Stimulated activated effector memory CD8-positive, alpha-beta T cell treated with anti-CD3 and anti-CD28 coated beads, Interleukin-12 subunit alpha, Interleukin-12 subunit beta, amount 100 ng/mL, for 72 hours (primary cell): ENCODE measurements around the gene TUT7.
A peak's percentile ranks its signal among the peaks of the same experiment; 100 is the strongest.
"Not testable (repeated sequence)": the region's sequence is repeated elsewhere in the genome, so short reads cannot be mapped to it uniquely, and the experiment has no call there.

Experiments used
- ATAC-seq: fragments of 150-1000 bp; cut with Tn5 transposase; 2 replicates; pipeline ENCODE4 v1.10.0; 2021
- DNase-seq, 2 donors: peaks; one replicate each; pipeline ENCODE4 v3.0.0; 2021 to 2022; ENCODE audit warnings: low spot score in 2 of 2
- H3K27ac Mint-ChIP-seq: one replicate; pipeline ENCODE4 v1.8.0; 2022; ENCODE audit warnings: mild to moderate bottlenecking, mixed read lengths
- H3K36me3 Mint-ChIP-seq: one replicate; pipeline ENCODE4 v1.8.0; 2022; ENCODE audit warnings: mild to moderate bottlenecking, mixed read lengths
- H3K4me1 Mint-ChIP-seq: one replicate; pipeline ENCODE4 v1.8.0; 2022; ENCODE audit warnings: mixed read lengths
- H3K4me3 Mint-ChIP-seq: one replicate; pipeline ENCODE4 v1.8.0; 2022; ENCODE audit warnings: mild to moderate bottlenecking, mixed read lengths
- H3K9me3 Mint-ChIP-seq: one replicate; pipeline ENCODE4 v1.8.0; 2022; ENCODE audit warnings: mixed read lengths

The TUT7 gene

DNA sequence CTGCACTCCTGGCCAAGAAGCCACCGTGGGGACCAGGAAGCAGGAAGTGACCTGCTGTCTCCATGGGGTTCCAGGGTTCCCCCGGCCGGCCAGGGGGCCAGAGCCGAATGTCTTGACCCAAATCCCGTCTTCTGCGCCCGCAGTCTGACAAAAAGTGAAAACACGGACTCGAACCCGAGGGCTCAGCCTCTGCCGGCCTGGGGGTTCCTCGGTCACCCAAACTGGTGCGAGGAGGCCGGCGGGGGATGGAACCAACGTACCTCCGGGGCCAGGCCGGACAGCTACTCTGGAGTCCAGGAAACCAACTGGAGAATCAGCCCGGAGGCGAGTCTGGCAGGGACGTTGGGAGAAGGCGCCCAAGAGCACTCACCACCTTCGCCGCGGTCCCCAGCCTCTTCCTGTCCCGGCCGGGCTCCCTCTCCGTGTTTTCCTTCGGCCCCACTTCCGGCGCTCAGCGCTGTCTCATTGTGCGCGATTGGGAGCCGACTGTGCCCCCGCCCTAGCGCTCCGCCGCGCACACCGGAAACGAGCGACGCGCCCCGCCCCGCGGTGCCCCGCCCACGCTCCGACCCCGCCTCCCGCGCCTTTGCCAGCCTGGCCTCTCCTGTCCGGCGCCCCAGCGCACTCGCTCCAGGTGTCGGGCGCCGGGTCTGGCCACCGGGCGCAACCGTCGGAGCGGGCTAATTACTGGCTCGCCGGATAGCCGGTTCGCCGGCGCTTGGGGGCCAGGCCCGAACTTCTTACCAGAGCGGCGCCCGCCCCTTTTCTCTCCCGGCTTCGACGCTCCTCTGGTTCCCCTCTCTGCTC is at the start of gene TUT7:
Gene TUT7, minus strand, starts transcription at position 400 of the 807 bp plus-strand sequence. CDS start 1,211 bp downstream, outside the sequence.
- DNase-seq = peak; percentile 97 to 99
- H3K4me3 Mint-ChIP-seq = peak within 1 kb of the TSS; percentile 95
- peak within 1 kb of the TSS; percentile 98 for H3K27ac Mint-ChIP-seq
- H3K36me3 Mint-ChIP-seq = peaks cover 55% of the 10 kb centered on the region
- H3K9me3 Mint-ChIP-seq = no peaks in the 10 kb centered on the region
- ATAC-seq = peak; percentile 95
- peaks cover 19% of the 10 kb centered on the region for H3K4me1 Mint-ChIP-seq

DNA sequence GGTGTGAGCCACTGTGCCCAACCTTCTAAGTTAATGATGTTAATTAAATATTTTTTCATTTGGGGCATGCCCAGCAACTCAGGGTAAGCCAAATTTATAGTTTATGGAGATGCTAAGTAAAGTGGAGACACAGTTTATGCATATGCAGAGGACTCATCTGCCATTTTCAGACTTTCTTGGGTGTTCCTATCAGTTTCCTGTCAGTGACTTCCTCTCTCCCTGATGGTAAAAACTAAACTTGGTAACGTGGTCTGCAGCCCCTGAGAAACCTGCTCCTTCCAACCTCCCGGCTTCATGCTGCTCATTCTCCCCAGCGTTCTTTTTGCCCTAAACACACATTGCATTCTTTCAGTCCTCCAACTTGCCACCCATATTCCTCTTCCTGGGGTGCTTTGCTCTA is 48.4 kb upstream of the TUT7 start:
- no peaks in the 10 kb centered on the region for H3K9me3 Mint-ChIP-seq
- ATAC-seq (no peak), DNase-seq (no peak)
- H3K27ac Mint-ChIP-seq = no peak overlapping the region
- peaks cover 26% of the 10 kb centered on the region for H3K4me1 Mint-ChIP-seq
- no peak overlapping the region for H3K4me3 Mint-ChIP-seq
- no peaks in the 10 kb centered on the region for H3K36me3 Mint-ChIP-seq

- no peak for ATAC-seq
- no peak overlapping the region for H3K27ac Mint-ChIP-seq
- H3K9me3 Mint-ChIP-seq = no peaks in the 10 kb centered on the region
Measured at GRCh38 chr9:86396412-86396811, 42.2 kb upstream of the TUT7 start.

GRCh38 chr9:86390184-86390583 is 36.0 kb upstream of the TUT7 start:
- not testable (repeated sequence) for H3K36me3 Mint-ChIP-seq, H3K27ac Mint-ChIP-seq

More at GRCh38 chr9:86396412-86396811, 42.2 kb upstream of the TUT7 start:
- Mint-ChIP-seq H3K36me3 (no peaks in the 10 kb centered on the region), H3K4me3 (no peak overlapping the region), H3K4me1 (no peaks in the 10 kb centered on the region)
- DNase-seq = no peak

DNA sequence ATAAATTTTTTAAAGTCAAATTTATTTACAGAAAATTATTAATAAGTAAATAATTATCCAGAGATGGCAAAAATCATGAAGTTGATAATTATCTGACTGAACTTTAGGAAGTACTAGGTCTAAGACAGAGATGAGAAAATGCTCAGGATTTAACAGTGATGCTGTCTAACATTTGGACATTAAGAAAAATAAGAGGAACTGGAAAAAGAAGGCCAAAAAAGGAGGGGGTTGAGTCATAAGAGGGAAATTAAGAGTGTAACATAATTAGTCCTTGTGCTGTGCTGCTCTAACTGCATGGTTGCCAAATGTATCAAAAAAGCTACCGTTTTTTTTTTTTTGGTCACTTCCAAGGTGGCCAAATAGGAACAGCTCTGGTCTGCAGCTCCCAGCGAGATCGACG is 35.4 kb upstream of the TUT7 start:
- Mint-ChIP-seq H3K4me1 (no peaks in the 10 kb centered on the region), H3K9me3 (no peaks in the 10 kb centered on the region), H3K4me3 (no peak overlapping the region), H3K27ac (no peak overlapping the region), H3K36me3 (no peaks in the 10 kb centered on the region)
- no peak for DNase-seq
- ATAC-seq = no peak

More at GRCh38 chr9:86390184-86390583, 36.0 kb upstream of the TUT7 start:
- not testable (repeated sequence) for H3K4me1 Mint-ChIP-seq, DNase-seq, H3K9me3 Mint-ChIP-seq, ATAC-seq, H3K4me3 Mint-ChIP-seq

GRCh38 chr9:86387376-86387775 is 33.2 kb upstream of the TUT7 start:
- ATAC-seq = no peak
- Mint-ChIP-seq H3K9me3 (no peaks in the 10 kb centered on the region), H3K27ac (no peak overlapping the region), H3K36me3 (no peaks in the 10 kb centered on the region), H3K4me1 (no peaks in the 10 kb centered on the region), H3K4me3 (no peak overlapping the region)
- DNase-seq = no peak

GRCh38 chr9:86383000-86383399 is 28.8 kb upstream of the TUT7 start:
- not testable (repeated sequence) for H3K36me3 Mint-ChIP-seq, H3K9me3 Mint-ChIP-seq, ATAC-seq, DNase-seq, H3K4me1 Mint-ChIP-seq, H3K27ac Mint-ChIP-seq, H3K4me3 Mint-ChIP-seq

- Mint-ChIP-seq H3K27ac (no peak overlapping the region), H3K4me1 (no peaks in the 10 kb centered on the region), H3K36me3 (no peaks in the 10 kb centered on the region), H3K4me3 (no peak overlapping the region), H3K9me3 (no peaks in the 10 kb centered on the region)
- no peak for DNase-seq
- no peak for ATAC-seq
Measured at GRCh38 chr9:86376016-86376415, 21.8 kb upstream of the TUT7 start.

GRCh38 chr9:86369810-86370209 is 15.6 kb upstream of the TUT7 start:
- DNase-seq (no peak), ATAC-seq (no peak)
- Mint-ChIP-seq H3K4me1 (no peaks in the 10 kb centered on the region), H3K27ac (no peak overlapping the region), H3K36me3 (no peaks in the 10 kb centered on the region), H3K9me3 (peaks cover 19% of the 10 kb centered on the region), H3K4me3 (no peak overlapping the region)

- Mint-ChIP-seq H3K9me3 (peaks cover 19% of the 10 kb centered on the region), H3K27ac (no peak overlapping the region), H3K4me1 (no peaks in the 10 kb centered on the region), H3K4me3 (no peak overlapping the region), H3K36me3 (no peaks in the 10 kb centered on the region)
- ATAC-seq (no peak), DNase-seq (no peak)
Measured at GRCh38 chr9:86368871-86369521, 14.8 kb upstream of the TUT7 start.

DNA sequence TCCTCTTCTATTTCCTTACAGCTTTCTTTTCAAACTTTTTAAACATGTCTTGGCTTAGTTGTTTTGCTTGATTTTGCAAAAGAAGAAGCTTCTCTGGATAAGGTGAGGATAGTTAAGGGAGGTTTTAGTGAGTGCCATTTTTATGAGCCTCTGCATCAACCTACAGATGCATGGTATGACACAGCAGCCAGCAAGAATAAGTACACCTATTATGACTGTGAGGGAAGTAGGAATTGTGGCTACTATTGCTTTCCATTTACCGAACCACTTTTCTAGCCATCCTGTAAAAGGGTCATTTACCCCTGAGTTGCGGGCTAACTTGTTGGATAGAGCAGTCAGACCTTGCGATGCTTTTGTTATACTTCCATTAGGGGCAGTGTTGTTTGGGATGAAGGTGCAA is 7.0 kb upstream of the TUT7 start:
- no peak overlapping the region for H3K4me3 Mint-ChIP-seq
- no peak overlapping the region for H3K27ac Mint-ChIP-seq
- ATAC-seq (peak; percentile 42), DNase-seq (no peak)
- H3K9me3 Mint-ChIP-seq = no peaks in the 10 kb centered on the region
- no peaks in the 10 kb centered on the region for H3K36me3 Mint-ChIP-seq
- no peaks in the 10 kb centered on the region for H3K4me1 Mint-ChIP-seq

DNA sequence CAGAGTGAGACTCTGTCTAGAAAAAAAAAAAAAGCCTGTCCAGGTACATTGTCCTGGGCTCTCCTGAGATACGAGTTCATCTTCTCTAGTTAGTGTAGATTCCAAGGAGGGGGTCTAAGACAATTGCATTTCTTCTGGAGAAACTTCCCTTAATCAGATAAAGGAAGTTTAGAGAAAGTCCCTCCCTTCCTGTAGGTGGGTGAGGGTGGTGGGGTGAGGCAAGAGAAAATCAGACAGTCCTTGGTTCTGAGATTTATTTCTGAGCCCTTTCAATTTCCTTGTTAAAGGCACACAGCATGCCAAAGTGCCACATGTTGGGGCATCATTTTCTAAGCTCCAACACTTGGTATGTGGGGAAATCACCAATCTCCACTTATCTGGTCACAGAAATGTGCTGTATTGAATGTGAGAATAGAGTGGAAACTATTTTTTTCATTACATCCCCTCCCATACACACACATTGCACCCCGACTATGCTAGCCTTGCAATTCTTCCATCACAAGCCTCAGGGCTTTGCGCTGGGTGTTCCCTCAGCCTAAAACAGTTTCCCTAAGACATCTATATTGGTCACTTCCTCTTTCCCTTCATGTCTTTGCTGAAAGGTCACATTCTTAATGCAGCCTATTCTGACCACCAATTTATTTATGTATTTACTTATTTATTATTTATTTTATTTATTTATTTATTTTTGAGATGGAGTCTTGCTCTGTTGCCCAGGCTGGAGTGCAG is 5.1 kb upstream of the TUT7 start:
- H3K4me1 Mint-ChIP-seq = peaks cover 10% of the 10 kb centered on the region
- no peak for ATAC-seq

DNA sequence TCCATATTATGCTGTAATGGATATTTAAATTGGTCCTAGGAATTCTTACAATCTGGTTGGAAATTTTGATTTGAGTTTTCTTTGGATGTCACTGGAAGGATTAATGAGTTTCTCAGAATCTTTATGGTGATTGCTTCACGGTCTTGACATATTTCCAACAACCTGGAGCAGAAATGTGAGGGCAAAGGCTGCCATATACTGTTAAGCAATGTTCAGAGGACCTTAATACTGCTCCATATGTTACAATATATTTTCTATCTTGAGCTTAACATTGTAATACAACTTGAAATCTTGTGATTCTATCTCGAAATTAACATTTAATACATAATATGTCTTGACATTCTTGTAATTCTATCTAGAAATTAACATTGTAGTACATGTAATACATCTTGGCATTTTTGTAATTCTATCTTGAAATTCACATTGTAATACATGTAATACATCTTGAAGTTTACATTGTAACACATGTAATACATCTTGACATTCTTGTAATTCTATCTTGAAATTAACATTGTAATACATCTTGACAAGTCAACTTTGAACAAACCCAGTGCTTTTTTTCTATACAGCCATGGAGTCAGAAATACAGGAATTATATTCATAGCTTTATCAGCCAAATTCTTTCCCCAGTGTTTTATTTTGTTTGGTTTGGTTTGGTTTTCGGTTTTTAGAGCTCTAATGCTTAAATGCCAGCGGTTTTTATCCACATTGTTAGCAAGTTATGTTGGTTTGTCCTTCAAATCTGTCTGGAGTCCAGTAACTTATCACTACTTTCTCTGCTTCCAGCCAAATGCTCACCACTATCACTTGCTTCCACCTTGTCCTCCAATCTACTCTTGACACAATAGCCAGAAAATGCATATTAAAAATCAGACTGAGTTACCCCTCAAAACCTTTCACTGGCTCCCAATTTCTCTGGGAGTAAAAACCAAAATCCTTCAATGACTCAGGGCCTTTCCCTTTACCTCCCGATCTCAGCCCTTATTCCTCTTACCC is 3.0 kb upstream of the TUT7 start:
- Mint-ChIP-seq H3K4me3 (no peak overlapping the region), H3K9me3 (no peaks in the 10 kb centered on the region), H3K36me3 (peaks cover 26% of the 10 kb centered on the region), H3K27ac (no peak overlapping the region), H3K4me1 (peaks cover 10% of the 10 kb centered on the region)
- DNase-seq = no peak
- no peak for ATAC-seq

More for the DNA sequence above, 5.1 kb upstream of the TUT7 start:
- Mint-ChIP-seq H3K27ac (no peak overlapping the region), H3K36me3 (peaks cover 6% of the 10 kb centered on the region), H3K9me3 (no peaks in the 10 kb centered on the region), H3K4me3 (no peak overlapping the region)
- no peak for DNase-seq

- Mint-ChIP-seq H3K36me3 (peaks cover 39% of the 10 kb centered on the region), H3K9me3 (no peaks in the 10 kb centered on the region), H3K4me1 (peaks cover 17% of the 10 kb centered on the region), H3K4me3 (peak overlapping the region; percentile 95), H3K27ac (no peak overlapping the region)
- ATAC-seq (no peak), DNase-seq (no peak)
Measured at GRCh38 chr9:86355814-86356213, 1.6 kb upstream of the TUT7 start.
